ENCODE results near the gene ZBTB40.

ZBTB40 gene

DNA sequence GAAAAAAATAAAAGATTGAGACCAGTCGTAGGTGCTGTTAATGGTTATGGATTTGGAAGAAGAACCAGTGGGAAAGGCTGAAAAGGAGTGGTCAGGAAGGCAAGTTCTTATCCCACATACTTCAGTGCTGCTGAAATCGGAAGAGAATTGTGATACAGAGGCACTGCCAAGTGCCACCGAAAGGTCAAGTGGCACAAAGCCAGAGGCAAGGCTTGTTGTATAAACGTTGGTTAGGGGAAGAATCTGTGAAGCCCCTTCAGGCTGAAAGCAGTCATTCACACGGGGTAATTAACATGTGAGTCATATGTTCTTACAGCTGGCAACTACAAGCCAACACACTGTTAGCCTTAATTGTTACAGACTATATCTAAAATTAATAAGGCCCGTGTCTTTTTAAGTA, 48.8 kb downstream of the ZBTB40 start:
- DNase-seq (ENCODE audit: low read depth) = peak; percentile 43
- TF ChIP-seq, protein P1, sequence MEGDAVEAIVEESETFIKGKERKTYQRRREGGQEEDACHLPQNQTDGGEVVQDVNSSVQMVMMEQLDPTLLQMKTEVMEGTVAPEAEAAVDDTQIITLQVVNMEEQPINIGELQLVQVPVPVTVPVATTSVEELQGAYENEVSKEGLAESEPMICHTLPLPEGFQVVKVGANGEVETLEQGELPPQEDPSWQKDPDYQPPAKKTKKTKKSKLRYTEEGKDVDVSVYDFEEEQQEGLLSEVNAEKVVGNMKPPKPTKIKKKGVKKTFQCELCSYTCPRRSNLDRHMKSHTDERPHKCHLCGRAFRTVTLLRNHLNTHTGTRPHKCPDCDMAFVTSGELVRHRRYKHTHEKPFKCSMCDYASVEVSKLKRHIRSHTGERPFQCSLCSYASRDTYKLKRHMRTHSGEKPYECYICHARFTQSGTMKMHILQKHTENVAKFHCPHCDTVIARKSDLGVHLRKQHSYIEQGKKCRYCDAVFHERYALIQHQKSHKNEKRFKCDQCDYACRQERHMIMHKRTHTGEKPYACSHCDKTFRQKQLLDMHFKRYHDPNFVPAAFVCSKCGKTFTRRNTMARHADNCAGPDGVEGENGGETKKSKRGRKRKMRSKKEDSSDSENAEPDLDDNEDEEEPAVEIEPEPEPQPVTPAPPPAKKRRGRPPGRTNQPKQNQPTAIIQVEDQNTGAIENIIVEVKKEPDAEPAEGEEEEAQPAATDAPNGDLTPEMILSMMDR (IDR thresholded peaks at IDR 0.05; ENCODE audit: low read depth, low read length, missing control alignments) = no peak
- no peak overlapping the region for H3K4me3 ChIP-seq (ENCODE audit: low read depth, low read length)
- in situ Hi-C loops (cut with HindIII; ENCODE audit: low sequenced_read_pairs) = no loop called here

DNA sequence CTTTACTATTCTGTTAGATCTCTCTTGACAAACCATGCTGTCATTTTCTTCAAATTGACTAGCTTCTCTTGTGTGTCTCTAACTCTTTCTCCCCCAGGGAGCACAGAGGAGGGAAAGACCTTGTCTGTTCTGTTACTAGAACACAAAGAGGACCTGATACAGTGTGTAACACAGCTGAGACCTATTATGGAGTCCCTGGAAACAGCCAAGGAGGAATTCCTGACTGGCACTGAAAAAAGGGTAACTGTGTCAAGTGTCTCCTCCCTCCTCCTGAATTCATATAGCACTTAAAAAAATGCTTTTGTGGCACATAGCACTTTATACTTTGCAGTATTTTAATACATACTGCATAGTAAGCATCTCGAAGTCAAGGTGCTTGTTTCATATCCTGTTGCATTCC, 50.6 kb downstream of the ZBTB40 start:
- no peak for DNase-seq (ENCODE audit: low read depth)
- no peak overlapping the region for H3K4me3 ChIP-seq (ENCODE audit: low read depth, low read length)
- TF ChIP-seq, protein P1 (IDR thresholded peaks at IDR 0.05; ENCODE audit: low read depth, low read length, missing control alignments) = no peak
- in situ Hi-C loops (cut with HindIII; ENCODE audit: low sequenced_read_pairs) = no loop called here

DNA sequence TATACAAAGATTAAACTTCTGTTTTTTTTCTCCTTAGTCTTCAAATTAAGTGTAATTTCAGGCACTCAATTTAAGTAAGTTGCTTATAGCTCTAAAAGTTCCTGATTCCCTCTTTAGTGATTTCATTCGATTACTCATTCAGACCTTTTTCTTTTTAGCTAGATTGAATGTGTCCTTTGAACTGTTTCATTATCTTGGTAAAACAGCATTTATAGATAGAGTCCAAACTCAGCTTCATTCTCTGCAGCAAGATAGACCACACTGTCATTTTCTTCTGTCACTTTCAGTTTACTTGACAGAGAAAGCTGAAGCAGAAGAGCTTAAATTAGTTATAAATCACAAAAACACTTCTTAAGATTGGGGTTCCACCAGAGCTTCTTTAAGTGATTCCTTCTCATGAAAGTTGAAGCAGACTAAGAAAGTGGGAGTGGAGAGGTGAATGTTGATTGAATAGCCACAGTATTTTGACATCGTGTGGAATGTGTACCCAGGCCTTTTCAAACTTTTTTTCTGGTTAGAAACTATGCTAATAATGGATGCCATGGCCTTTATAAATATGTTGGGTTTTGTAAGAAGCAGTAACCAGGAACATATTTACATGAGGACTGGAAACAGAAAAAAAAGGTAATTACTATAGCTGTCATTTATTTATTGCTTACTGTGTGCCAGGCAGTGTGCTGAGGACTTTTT, 52.2 kb downstream of the ZBTB40 start:
- in situ Hi-C loops (cut with HindIII; ENCODE audit: low sequenced_read_pairs) = no loop called here
- TF ChIP-seq, protein P1 (IDR thresholded peaks at IDR 0.05; ENCODE audit: low read depth, low read length, missing control alignments) = no peak
- no peak overlapping the region for H3K4me3 ChIP-seq (ENCODE audit: low read depth, low read length)
- no peak for DNase-seq (ENCODE audit: low read depth)

DNA sequence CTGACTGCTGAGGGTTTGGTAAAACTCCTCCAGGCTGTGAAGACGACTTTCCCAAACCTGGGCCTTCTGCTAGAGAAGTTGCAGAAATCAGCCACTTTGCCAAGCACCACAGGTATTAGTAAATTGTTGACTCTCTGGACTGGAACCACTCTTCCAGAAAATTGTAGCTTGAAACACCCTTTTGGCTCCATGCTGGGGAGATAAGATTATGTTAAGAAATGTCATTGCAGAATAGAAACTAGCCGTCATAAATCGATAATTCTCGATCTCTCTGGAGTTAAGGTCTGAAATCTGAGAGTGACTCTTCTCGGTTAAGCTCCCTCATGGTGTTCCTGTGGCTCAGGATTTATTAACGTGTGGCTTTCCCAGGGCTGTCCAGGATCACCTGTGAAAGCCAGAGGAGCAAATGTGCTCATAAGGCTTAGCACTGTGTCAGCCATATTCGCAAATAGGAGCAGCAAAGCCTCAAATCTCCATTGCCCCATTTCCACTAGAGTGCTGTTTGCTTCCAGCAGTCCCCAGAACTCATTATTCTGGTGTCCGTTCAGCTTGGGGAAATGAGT, 54.6 kb downstream of the ZBTB40 start:
- DNase-seq (ENCODE audit: low read depth) = no peak
- TF ChIP-seq, protein P1 (IDR thresholded peaks at IDR 0.05; ENCODE audit: low read depth, low read length, missing control alignments) = no peak
- in situ Hi-C loops (cut with HindIII; ENCODE audit: low sequenced_read_pairs) = no loop called here

DNA sequence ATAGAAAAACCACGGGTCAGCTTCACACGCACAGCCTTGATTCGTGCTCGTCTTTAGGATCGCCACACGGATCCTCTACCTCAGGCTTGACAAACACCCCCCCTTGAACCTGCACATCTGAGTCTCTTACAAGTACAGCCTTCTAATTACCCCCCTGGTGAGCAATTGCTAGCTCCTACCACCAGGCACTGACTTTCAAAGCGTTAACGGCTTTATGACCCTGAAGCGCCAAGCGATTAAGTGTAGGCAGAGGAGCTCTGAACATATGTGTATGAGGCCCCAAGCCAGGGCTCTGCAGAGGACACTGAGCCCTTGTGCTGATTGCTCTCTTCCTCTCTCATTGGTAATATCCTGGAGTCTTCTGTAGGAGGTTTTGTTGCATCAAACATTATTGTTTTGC, 55.9 kb downstream of the ZBTB40 start:
- TF ChIP-seq, protein P1 (IDR thresholded peaks at IDR 0.05; ENCODE audit: low read depth, low read length, missing control alignments) = no peak
- H3K4me3 ChIP-seq (ENCODE audit: low read depth, low read length) = no peak overlapping the region
- in situ Hi-C loops (cut with HindIII; ENCODE audit: low sequenced_read_pairs) = no loop called here
- no peak for DNase-seq (ENCODE audit: low read depth)

More for the DNA sequence above, 54.6 kb downstream of the ZBTB40 start:
- no peak overlapping the region for H3K4me3 ChIP-seq (ENCODE audit: low read depth, low read length)

DNA sequence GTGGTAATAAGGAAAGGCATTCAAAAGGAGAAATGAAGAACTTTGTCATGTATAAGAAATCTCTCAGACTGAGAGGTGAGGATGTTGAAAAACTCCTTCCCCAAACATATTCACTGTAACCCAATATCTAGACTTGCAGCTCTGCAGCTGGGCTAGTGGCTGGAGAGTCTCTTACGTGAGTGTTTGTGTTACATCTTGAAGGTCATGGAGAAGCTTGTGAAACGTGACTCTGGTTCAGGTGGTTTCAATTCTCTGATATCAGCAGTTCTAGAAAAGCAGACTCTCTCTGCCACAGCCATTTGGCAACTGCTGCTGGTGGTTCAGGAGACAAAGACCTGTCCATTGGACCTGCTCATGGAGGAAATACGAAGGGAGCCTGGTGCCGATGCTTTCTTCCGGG, 56.7 kb downstream of the ZBTB40 start:
- no peak overlapping the region for H3K4me3 ChIP-seq (ENCODE audit: low read depth, low read length)
- TF ChIP-seq, protein P1 (IDR thresholded peaks at IDR 0.05; ENCODE audit: low read depth, low read length, missing control alignments) = no peak
- in situ Hi-C loops (cut with HindIII; ENCODE audit: low sequenced_read_pairs) = no loop called here
- no peak for DNase-seq (ENCODE audit: low read depth)
